Body of pancreas (tissue), 4 donors: Measurements from ENCODE around the gene CPNE7.

Experiments
- CTCF ChIP-seq, 7 experiments: fragments of 450-650 bp in 4 of 7; fragments of 200-600 bp in 3 of 7; sonication (generic) in 3 of 7; IDR thresholded peaks; one replicate each; pipeline ENCODE4 v1.5.1; 2016 to 2019; ENCODE audit warnings: antibody characterized with exemption in 7 of 7
- POLR2A ChIP-seq, 3 donors: fragments of 450-650 bp; IDR thresholded peaks; one replicate each; pipeline ENCODE4 v1.6.1; 2016; ENCODE audit warnings: antibody characterized with exemption in 3 of 3, mild to moderate bottlenecking in 2 of 3

DNA sequence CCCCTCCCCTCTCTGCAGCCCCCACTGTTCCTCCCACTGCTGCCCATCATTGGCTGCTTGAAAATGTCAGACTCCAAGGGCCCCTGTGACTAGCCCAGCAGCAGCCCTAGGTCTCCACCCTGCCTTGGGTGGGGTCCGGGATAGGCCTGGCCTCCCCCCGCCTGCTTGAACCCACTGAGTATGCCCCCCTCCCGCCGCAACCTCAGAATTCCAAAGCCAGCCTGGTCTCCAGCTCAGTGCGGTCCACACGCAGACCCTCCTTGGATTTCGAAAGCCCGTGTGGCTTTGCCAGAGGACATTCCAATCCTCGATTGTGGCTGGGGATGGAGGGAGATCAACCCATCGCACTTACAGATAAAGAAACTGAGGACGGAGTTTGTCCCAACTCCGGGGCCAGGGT, 44.3 kb downstream of the CPNE7 start:
- no peak for TF ChIP-seq CTCF (IDR thresholded peaks at IDR 0.05)
- TF ChIP-seq POLR2A (IDR thresholded peaks at IDR 0.05), result no peak
